GM23248 (cell line): ENCODE data around the gene RELT.

Source experiments
- EZH2 ChIP-seq: fragments of 200-600 bp; sonication (generic); IDR thresholded peaks from 2 replicates; pipeline ENCODE4 v1.6.1; 2018; ENCODE audit warnings: antibody characterized with exemption, mild to moderate bottlenecking; ENCODE audit not compliant: insufficient read depth, poor library complexity, severe bottlenecking
- EZH2phosphoT487 ChIP-seq: fragments of 200-600 bp; sonication (generic); IDR thresholded peaks from 2 replicates; pipeline ENCODE4 v1.6.1; 2018; ENCODE audit warnings: antibody characterized with exemption, moderate library complexity, mild to moderate bottlenecking, low read depth; ENCODE audit not compliant: insufficient read depth

DNA sequence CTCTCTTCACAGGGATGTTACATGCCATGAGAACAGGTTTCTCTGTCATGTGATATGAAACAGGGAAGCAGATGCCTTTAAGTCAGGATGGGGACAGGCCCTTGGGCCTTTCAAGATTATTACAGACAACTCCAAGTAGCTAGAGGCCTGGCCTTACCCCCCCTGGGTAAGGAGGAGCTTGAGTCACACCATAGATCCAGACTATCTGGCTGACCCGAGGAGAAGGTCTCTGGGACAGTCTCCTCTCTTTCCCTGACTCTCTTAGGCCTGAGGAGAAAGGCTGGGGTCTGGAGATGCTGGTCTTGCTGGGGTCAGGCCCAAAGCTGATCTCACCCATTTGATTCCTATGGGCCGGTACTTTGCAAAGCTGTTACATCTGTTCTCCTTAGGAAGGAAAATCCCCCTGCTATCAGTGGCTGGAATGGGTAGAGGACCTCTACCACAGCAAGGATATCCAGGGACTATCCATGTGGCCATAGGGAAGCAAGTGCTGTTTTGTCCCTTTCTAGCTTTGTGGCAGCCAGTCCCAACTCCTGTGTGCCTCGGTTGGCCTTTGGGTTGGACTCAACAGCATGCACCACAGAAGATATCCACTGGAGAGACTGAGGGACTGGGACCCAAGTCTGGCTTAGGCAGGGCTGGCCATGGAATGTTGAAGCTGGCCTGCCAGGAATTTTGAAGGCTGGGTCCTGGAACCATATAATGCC lies 25.2 kb downstream of the RELT start:
- no peak for TF ChIP-seq EZH2
- no peak for TF ChIP-seq EZH2phosphoT487
